Measurements from ENCODE around the gene WDCP.

The WDCP gene

GRCh38 chr2:23988371-23988770 lies 58.8 kb downstream of the WDCP start:
- intact Hi-C loops (cut with DNase I; ENCODE audit: low total_unique reads) = no loop called here
- H3K4me1 ChIP-seq = no peaks in the 10 kb centered on the region
- H3K27ac ChIP-seq = no peak overlapping the region
- H3K27me3 ChIP-seq = no peaks in the 10 kb centered on the region
- no peak overlapping the region for H3K4me3 ChIP-seq
- no peaks in the 10 kb centered on the region for H3K9me3 ChIP-seq
- TF ChIP-seq CTCF (IDR thresholded peaks at IDR 0.05) = peak; percentile 6 to 8
- H3K36me3 ChIP-seq = peaks cover 15 to 40% (median 37%) of the 10 kb centered on the region in 3 donors
- DNase-seq = no peak

All from tibial artery (tissue), 4 donors.